Upper lobe of left lung (tissue), 6 donors: ENCODE measurements around the gene NEK11. TPM values are rescaled to one million over a fixed set of nuclear protein-coding genes. Genes with fewer than 3 reads are reported as not detected.
"Not testable (repeated sequence)": the region's sequence is repeated elsewhere in the genome, so short reads cannot be mapped to it uniquely, and the experiment has no call there.

ENCODE experiments used
- ATAC-seq, 2 donors: fragments of 200-7000 bp; cut with Tn5 transposase; one replicate each; pipeline ENCODE4 v1.9.1; 2022; ENCODE audit warnings: mild to moderate bottlenecking in 2 of 2, moderate library complexity in 2 of 2; ENCODE audit not compliant: low FRiP score in 2 of 2
- DNase-seq, 2 donors: peaks; one replicate each; pipeline ENCODE4 v3.0.0-alpha.2; 2019 to 2020
- H3K27ac ChIP-seq, 4 donors: fragments of 200-600 bp; sonication (generic); one replicate each; pipeline ENCODE4 v1.5.1; 2016 to 2019
- H3K27me3 ChIP-seq, 4 donors: fragments of 200-600 bp; sonication (generic); one replicate each; pipeline ENCODE4 v1.5.1; 2017 to 2019
- H3K36me3 ChIP-seq, 4 donors: fragments of 200-600 bp; sonication (generic); one replicate each; pipeline ENCODE4 v1.5.1; 2016 to 2019
- H3K4me1 ChIP-seq, 4 donors: fragments of 200-600 bp; sonication (generic); one replicate each; pipeline ENCODE4 v1.5.1; 2018 to 2019
- H3K4me3 ChIP-seq, 4 donors: fragments of 200-600 bp; sonication (generic); one replicate each; pipeline ENCODE4 v1.5.1; 2017 to 2019; ENCODE audit warnings: mild to moderate bottlenecking in 2 of 4, moderate library complexity in 1 of 4
- H3K9me3 ChIP-seq, 4 donors: fragments of 200-600 bp; sonication (generic); one replicate each; pipeline ENCODE4 v1.5.1; 2018 to 2019
- EP300 ChIP-seq, 4 donors: sonication (generic); formaldehyde crosslinking; IDR thresholded peaks; one replicate each; pipeline ENCODE4 v1.5.1; 2017; ENCODE audit warnings: antibody characterized with exemption in 4 of 4, control low read depth in 2 of 4
- POLR2A ChIP-seq, 4 donors: fragments of 450-650 bp; IDR thresholded peaks; one replicate each; pipeline ENCODE4 v1.5.1; 2016 to 2017; ENCODE audit warnings: antibody characterized with exemption in 4 of 4, mild to moderate bottlenecking in 2 of 4
- POLR2AphosphoS5 ChIP-seq, 2 donors: sonication (generic); formaldehyde crosslinking; IDR thresholded peaks; one replicate each; pipeline ENCODE4 v1.5.1; 2017; ENCODE audit warnings: antibody characterized with exemption in 2 of 2
- WGBS, 2 donors: methylation state at CpG; one replicate each; pipeline ENCODE4 v1.1.5; 2017 to 2018; 5-methylcytosine and 5-hydroxymethylcytosine counted together
- total RNA-seq, 6 donors: library from RNA; depleted of rRNA in 4 of 6; stranded (reverse); fragments of >200 nt in 4 of 6; gene quantifications; one replicate each; pipeline versions ENCODE4 v1.1.0 to v1.2.1, GENCODE V29; 2016 to 2021
- TF ChIP-seq, protein P1 (sequence below), 6 experiments: fragments of 450-650 bp in 4 of 6; fragments of 200-600 bp in 2 of 6; sonication (generic) in 2 of 6; IDR thresholded peaks; one replicate each; pipeline ENCODE4 v1.5.1; 2016 to 2019; ENCODE audit warnings: antibody characterized with exemption in 6 of 6
- donor health status: DM: no; HTN: no; CAD: no; lungs with moderate emphysema.
- donor health status: DM: no; HTN: yes; CAD: no; lungs with severe emphysema.

NEK11 gene
- total RNA-seq, 6 donors from 2014 or later = 2.4 to 40.4 (median 14.6) TPM

DNA sequence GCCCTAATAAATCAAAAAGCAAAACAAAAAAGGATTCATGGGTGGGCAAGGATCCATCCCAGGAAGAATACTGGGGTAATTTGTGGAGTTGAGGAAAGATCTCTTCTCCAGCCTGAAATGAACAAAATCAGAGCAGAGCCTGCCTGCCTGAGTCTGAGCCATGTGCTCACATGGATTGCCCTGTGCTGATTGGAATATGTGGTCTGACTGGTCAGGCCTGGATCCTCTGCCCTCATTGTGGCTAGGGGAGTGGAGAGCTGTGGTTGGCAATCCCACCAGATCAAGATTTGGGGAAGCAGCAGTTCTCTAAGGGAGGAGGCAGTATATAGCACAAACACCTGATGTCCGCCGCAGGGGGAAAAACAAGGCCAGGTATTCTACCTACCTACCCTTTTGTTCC lies 348.1 kb downstream of the NEK11 start:
- Histone ChIP-seq H3K4me3 (no peak overlapping the region), H3K36me3 (peaks cover 0 to 39% (median 7%) of the 10 kb centered on the region in 4 donors), H3K9me3 (no peaks in the 10 kb centered on the region), H3K27ac (no peak overlapping the region), H3K4me1 (peaks cover 3 to 6% (median 4%) of the 10 kb centered on the region in 4 donors), H3K27me3 (no peaks in the 10 kb centered on the region)
- DNase-seq (no peak), ATAC-seq (no peak)
- 95 to 100% methylated on average over 2 of the region's 2 CpGs for WGBS, 2 donors
- TF ChIP-seq EP300 (IDR thresholded peaks at IDR 0.05) (no peak), POLR2AphosphoS5 (IDR thresholded peaks at IDR 0.05) (no peak), POLR2A (IDR thresholded peaks at IDR 0.05) (no peak)
- TF ChIP-seq, protein P1, sequence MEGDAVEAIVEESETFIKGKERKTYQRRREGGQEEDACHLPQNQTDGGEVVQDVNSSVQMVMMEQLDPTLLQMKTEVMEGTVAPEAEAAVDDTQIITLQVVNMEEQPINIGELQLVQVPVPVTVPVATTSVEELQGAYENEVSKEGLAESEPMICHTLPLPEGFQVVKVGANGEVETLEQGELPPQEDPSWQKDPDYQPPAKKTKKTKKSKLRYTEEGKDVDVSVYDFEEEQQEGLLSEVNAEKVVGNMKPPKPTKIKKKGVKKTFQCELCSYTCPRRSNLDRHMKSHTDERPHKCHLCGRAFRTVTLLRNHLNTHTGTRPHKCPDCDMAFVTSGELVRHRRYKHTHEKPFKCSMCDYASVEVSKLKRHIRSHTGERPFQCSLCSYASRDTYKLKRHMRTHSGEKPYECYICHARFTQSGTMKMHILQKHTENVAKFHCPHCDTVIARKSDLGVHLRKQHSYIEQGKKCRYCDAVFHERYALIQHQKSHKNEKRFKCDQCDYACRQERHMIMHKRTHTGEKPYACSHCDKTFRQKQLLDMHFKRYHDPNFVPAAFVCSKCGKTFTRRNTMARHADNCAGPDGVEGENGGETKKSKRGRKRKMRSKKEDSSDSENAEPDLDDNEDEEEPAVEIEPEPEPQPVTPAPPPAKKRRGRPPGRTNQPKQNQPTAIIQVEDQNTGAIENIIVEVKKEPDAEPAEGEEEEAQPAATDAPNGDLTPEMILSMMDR (IDR thresholded peaks at IDR 0.05) = no peak

DNA sequence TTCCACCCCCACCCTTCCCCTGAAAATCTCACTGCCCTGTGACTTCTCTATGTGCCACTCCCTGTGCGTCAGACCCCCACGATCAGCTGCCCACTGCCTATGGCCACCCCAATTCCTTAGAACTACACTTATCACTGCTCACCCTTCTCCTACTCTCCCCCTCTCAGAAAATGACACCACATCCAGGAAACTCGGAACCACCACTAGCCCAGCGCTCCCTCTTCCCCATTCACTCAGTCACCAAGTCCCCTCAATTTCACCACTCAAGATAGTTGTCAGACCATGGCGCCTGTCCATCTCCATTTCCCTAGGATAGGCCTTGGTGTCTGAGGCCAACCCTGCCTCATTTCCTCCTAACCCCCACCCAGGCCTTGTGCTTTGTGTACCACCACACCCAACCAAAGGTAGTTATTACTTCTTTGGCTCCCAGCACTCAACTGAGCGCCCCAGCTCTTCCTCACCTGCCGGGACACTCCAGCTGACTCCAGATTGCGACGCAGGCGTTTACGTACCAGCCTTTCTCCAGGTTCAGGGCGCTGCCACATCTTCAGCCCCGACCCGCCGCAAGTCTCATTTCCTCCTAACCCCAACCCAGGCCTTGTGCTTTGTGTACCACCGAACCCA lies 354.3 kb downstream of the NEK11 start:
- Histone ChIP-seq H3K4me1 (peaks cover 37 to 49% (median 41%) of the 10 kb centered on the region in 4 donors), H3K4me3 (peak overlapping the region; percentile 70 to 96 (median 84)), H3K27ac (peak overlapping the region; percentile 93 to 98 (median 94)), H3K36me3 (peaks cover 0 to 25% (median 6%) of the 10 kb centered on the region in 4 donors)
- DNase-seq (peak in 1 of 2 donors; percentile 34), ATAC-seq (peak in 1 of 2 donors; percentile 6)
- TF ChIP-seq POLR2AphosphoS5 (IDR thresholded peaks at IDR 0.05) (peak in 1 of 2 donors; percentile 83), POLR2A (IDR thresholded peaks at IDR 0.05) (peak in 1 of 4 donors; percentile 10)
- WGBS, 2 donors = 5 to 6% methylated on average over 15 to 16 of the region's 16 CpGs
- H3K9me3 ChIP-seq, H3K27me3 ChIP-seq: not testable (repeated sequence)

DNA sequence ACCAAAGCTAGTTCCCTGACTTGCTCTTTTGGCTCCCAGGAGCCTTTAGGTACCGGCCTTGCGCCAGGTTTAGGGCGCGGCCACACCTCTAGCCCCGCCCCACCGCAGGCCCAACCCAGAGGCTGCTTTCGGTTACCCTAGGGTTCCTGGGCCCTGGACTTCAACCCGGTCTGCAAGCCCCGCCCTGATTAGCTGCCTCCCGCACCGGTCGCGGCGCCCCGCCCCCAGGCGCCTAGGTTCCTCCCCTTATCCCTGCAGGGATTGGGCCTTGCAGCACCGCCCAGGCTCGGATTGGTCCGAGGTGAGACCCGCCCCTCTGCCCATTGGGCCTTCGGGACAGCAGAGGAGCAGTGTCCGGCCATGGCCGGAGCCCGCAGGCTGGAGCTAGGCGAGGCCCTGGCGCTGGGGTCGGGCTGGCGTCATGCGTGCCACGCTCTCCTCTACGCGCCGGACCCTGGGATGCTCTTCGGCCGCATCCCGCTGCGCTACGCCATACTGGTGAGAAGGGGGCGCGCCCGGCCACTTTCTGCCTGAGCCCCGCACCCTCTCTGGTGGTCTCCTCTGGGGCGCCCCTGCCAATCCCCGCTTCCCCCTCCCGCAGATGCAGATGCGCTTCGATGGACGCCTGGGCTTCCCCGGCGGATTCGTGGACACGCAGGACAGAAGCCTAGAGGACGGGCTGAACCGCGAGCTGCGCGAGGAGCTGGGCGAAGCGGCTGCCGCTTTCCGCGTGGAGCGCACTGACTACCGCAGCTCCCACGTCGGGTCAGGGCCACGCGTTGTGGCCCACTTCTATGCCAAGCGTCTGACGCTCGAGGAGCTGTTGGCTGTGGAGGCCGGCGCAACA lies 355.0 kb downstream of the NEK11 start, which contains the start of gene NUDT16:
NUDT16 (plus strand) TSS at position 330 of the 847 bp plus-strand sequence; CDS start at position 361, 31 bp downstream.
- H3K27me3 ChIP-seq = no peaks in the 10 kb centered on the region
- no peaks in the 10 kb centered on the region for H3K9me3 ChIP-seq
- peaks cover 44 to 55% (median 48%) of the 10 kb centered on the region in 4 donors for H3K4me1 ChIP-seq
- TF ChIP-seq POLR2A (IDR thresholded peaks at IDR 0.05) = peak; percentile 84 to 99 (median 93)
- TF ChIP-seq POLR2AphosphoS5 (IDR thresholded peaks at IDR 0.05) = peak; percentile 59 to 94
- peak in 1 of 4 donors; percentile 55 for TF ChIP-seq EP300 (IDR thresholded peaks at IDR 0.05)
- TF ChIP-seq, protein P1 (IDR thresholded peaks at IDR 0.05) = peak in 4 of 6 experiments; percentile 11 to 44 (median 18)
- peak within 1 kb of the TSS; percentile 75 to 96 (median 90) for H3K4me3 ChIP-seq
- peak within 1 kb of the TSS; percentile 93 to 98 (median 94) for H3K27ac ChIP-seq
- peak; percentile 98 to 100 for ATAC-seq
- peak; percentile 100 for DNase-seq
- 1% methylated on average over 22 to 55 of the region's 73 CpGs for WGBS, 2 donors
- peaks cover 0 to 23% (median 6%) of the 10 kb centered on the region in 4 donors for H3K36me3 ChIP-seq

DNA sequence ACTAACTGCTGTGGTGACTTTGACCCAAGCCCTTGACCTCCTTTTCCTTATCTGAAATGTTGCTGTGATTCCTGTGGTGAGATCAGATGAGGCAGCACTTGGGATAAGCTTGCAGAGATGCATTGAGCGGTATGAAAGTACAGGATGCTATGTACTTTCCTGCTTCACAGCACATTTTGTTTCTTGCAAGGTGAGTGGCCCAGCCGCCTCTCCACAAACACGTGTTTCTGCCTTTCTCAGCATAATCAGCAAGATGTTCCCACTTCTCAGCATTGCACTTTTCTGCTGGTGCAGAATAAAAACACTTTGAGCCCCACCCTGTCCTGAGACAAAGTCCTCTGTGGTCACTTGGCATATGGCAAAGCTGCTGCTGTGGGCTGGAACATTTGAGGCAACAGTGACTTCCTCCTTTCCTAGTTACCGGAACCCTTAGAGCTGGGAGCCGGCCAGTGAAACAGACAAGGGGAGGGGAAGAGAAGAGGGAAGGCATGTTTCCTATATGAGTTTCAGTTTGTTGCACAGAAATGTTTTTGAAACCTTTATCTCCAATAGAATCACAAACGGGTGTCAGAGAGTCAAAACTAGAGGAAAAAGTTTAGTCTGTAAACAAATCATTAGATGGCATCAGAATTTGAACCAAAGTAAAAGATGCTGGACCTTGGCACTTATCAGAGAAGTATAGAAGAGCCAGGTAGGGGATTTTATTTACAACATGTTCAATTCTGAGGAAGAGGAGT lies 359.9 kb downstream of the NEK11 start:
- peak in 1 of 2 donors; percentile 94 for DNase-seq

More for the DNA sequence above, 359.9 kb downstream of the NEK11 start:
- H3K27ac ChIP-seq = peak overlapping the region; percentile 80 to 98 (median 88)
- peaks cover 55 to 63% (median 61%) of the 10 kb centered on the region in 4 donors for H3K4me1 ChIP-seq
- peaks cover 0 to 23% (median 6%) of the 10 kb centered on the region in 4 donors for H3K36me3 ChIP-seq
- no peaks in the 10 kb centered on the region for H3K27me3 ChIP-seq
- peak; percentile 76 to 90 for ATAC-seq
- no peaks in the 10 kb centered on the region for H3K9me3 ChIP-seq
- H3K4me3 ChIP-seq = no peak overlapping the region
- WGBS, 2 donors = 19 to 21% methylated on average over 6 of the region's 6 CpGs
- TF ChIP-seq POLR2A (IDR thresholded peaks at IDR 0.05) (peak in 2 of 4 donors; percentile 21 to 50), POLR2AphosphoS5 (IDR thresholded peaks at IDR 0.05) (peak; percentile 89), EP300 (IDR thresholded peaks at IDR 0.05) (peak; percentile 43 to 99 (median 96))
- TF ChIP-seq, protein P1 (IDR thresholded peaks at IDR 0.05) = peak in 1 of 6 experiments; percentile 7
